Loucy (cell line): Measurements from ENCODE around the gene HNRNPU.

Experiments used
- CTCF ChIP-seq: fragments of 200-600 bp; sonication (generic); conservative IDR thresholded peaks from 2 replicates; pipeline ENCODE4 v1.5.1; 2014; ENCODE audit warnings: mild to moderate bottlenecking, antibody characterized with exemption, low read length
- EZH2phosphoT487 ChIP-seq: fragments of 200-600 bp; IDR thresholded peaks from 2 replicates; pipeline ENCODE4 v1.6.1; 2018; ENCODE audit warnings: antibody characterized with exemption, mild to moderate bottlenecking, moderate library complexity, borderline replicate concordance

- no peak for TF ChIP-seq CTCF
- no peak for TF ChIP-seq EZH2phosphoT487
Measured at GRCh38 chr1:244802556-244803239, 61.6 kb downstream of the HNRNPU start.
